Naive thymus-derived CD8-positive, alpha-beta T cell (primary cell): Measurements from ENCODE around the gene TTLL9. TPM values are rescaled to one million over a fixed set of nuclear protein-coding genes. Genes with fewer than 3 reads are reported as not detected.

Source experiments
- ATAC-seq, 2 donors: fragments of 150-1000 bp; cut with Tn5 transposase in 1 of 2; sonication (Bioruptor Pico), chemical (Tn5 transposase) in 1 of 2; 1 replicate in 1 of 2; 2 replicates in 1 of 2; pipeline ENCODE4 v1.10.0; 2021; ENCODE audit warnings: mild to moderate bottlenecking in 2 of 2, moderate library complexity in 2 of 2
- POLR2A ChIA-PET: fragments of 350-600 bp; sonication (Branson Sonifier 250); formaldehyde crosslinking; loops from one replicate; lab custom pipeline; 2021; ENCODE audit warnings: antibody characterized with exemption; lab: Charles Lee
- DNase-seq, 10 donors: peaks; one replicate each; pipeline versions ENCODE4 v3.0.0 to v3.0.0-alpha.2; 2020 to 2022
- H3K27ac Mint-ChIP-seq, 10 donors: one replicate each; pipeline ENCODE4 v1.8.0; 2020 to 2022; ENCODE audit warnings: mild to moderate bottlenecking in 10 of 10, mixed read lengths in 10 of 10, moderate library complexity in 4 of 10, inconsistent platforms in 1 of 10
- H3K27me3 Mint-ChIP-seq, 5 donors: one replicate each; pipeline ENCODE4 v1.8.0; 2021 to 2022; ENCODE audit warnings: mixed read lengths in 5 of 5
- H3K36me3 Mint-ChIP-seq, 3 donors: one replicate each; pipeline ENCODE4 v1.8.0; 2020 to 2022; ENCODE audit warnings: mixed read lengths in 3 of 3, mild to moderate bottlenecking in 2 of 3, inconsistent platforms in 1 of 3
- H3K4me1 Mint-ChIP-seq, 4 donors: one replicate each; pipeline ENCODE4 v1.8.0; 2021 to 2022; ENCODE audit warnings: mixed read lengths in 4 of 4
- H3K4me3 Mint-ChIP-seq, 10 donors: one replicate each; pipeline ENCODE4 v1.8.0; 2020 to 2022; ENCODE audit warnings: mild to moderate bottlenecking in 10 of 10, mixed read lengths in 10 of 10, moderate library complexity in 6 of 10, inconsistent platforms in 1 of 10
- H3K9me3 Mint-ChIP-seq, 9 donors: one replicate each; pipeline ENCODE4 v1.8.0; 2020 to 2022; ENCODE audit warnings: mixed read lengths in 9 of 9, mild to moderate bottlenecking in 3 of 9, inconsistent platforms in 1 of 9, moderate library complexity in 1 of 9
- polyA plus RNA-seq, 3 donors: library from polyadenylated mRNA; unstranded; fragments of 300-500 nt; fragmentation: Illumina TruSeq; gene quantifications; one replicate each; pipeline ENCODE4 v1.2.3, GENCODE V29; 2021
- total RNA-seq, 8 experiments: library from RNA in 2 of 8; stranded (reverse) in 2 of 8; gene quantifications; one replicate each; pipeline ENCODE4 v1.2.3 and lab custom pipeline; 2021 to 2026

TTLL9 gene
- total and polyA plus RNA-seq, 5 experiments from 2014 or later = not detected

- peak; percentile 93 for ATAC-seq
- Mint-ChIP-seq H3K9me3 (no peaks in the 10 kb centered on the region), H3K4me1 (peaks cover 9 to 14% (median 12%) of the 10 kb centered on the region in 4 donors), H3K36me3 (no peaks in the 10 kb centered on the region), H3K4me3 (peak overlapping the region; percentile 88 to 97 (median 94)), H3K27me3 (peaks cover 0 to 8% (median 1%) of the 10 kb centered on the region in 5 donors), H3K27ac (peak overlapping the region; percentile 57 to 98 (median 86))
- POLR2A ChIA-PET = interaction anchor here (1.0 kb wide), 1 partner anchor 73 kb away, joined by 3 read pairs; the partner anchor contains the start of gene PDRG1
- peak; percentile 63 to 90 (median 70) for DNase-seq
Observed at GRCh38 chr20:31879143-31879987, 8.9 kb downstream of the TTLL9 start.

DNA sequence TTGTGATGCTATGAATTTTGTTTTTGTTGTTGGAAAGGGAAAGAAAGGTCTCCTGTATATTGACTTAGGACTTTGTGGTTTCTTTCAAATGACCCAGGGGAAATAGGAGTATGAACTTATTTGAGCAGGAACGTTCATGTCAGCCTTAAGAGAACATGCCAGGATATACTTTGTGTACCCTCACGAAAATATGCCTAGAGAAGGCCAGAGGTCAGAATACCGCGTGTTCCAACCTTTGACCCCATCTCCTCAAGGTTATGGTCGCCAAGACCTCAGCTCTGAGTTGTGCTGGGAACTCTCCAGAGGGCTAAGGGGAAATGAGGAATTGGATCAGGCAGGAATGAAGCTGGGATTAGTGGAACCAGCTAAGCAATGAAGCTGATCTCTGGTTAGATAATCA, 11.5 kb downstream of the TTLL9 start:
- no peak for ATAC-seq
- Mint-ChIP-seq H3K27me3 (peaks cover 0 to 8% (median under 1%) of the 10 kb centered on the region in 5 donors), H3K9me3 (no peaks in the 10 kb centered on the region), H3K36me3 (no peaks in the 10 kb centered on the region), H3K27ac (no peak overlapping the region), H3K4me3 (no peak overlapping the region), H3K4me1 (peaks cover 9 to 14% (median 12%) of the 10 kb centered on the region in 4 donors)
- no peak for DNase-seq
- POLR2A ChIA-PET = no interaction called here

DNA sequence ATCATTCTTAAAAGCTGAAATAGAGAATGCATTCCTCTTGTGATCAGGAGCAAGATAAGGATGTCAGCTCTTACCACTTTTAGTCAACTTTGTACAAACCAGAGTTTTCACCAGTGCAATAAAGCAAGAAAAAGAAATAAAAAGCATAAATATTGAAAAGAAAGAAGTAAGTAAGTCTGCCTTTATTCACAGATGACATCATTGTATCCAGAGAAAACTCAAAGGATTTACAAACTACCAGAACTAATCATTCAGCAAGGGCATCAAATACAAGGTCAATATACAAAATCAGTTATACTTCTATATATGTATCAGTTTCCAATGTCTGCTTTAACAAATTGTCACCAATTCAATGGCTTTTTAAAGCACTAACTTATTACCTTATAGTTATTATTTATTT, 13.4 kb downstream of the TTLL9 start:
- peaks cover 0 to 10% (median 1%) of the 10 kb centered on the region in 5 donors for H3K27me3 Mint-ChIP-seq
- ATAC-seq (no peak), DNase-seq (no peak)

DNA sequence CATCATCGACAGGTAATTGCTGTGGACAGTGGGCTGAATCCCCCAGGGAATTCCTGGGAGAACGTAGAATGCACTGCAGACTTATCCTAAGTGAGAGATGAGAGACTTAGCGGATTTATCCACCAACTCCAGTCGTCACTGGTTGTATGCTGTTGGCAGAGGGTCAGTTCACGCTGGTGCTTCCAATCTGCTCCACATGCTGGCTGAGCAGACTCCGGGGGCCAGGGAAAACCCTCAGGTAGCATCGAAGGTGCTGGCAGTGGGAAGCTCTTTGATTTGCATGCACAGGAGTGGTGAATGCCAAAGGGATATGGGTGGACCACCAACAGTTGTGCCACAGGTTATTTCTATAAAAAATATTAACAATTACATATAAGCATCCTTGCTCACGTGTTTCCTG, 20.2 kb downstream of the TTLL9 start:
- DNase-seq (no peak), ATAC-seq (no peak)
- H3K4me3 Mint-ChIP-seq = no peak overlapping the region
- H3K4me1 Mint-ChIP-seq = peaks cover 0 to 4% (median under 1%) of the 10 kb centered on the region in 4 donors
- peaks cover 0 to 5% (median 5%) of the 10 kb centered on the region in 3 donors for H3K36me3 Mint-ChIP-seq
- POLR2A ChIA-PET = no interaction called here
- H3K27ac Mint-ChIP-seq = no peak overlapping the region
- H3K9me3 Mint-ChIP-seq = peaks cover 0 to 7% (median 0%) of the 10 kb centered on the region in 9 donors
- H3K27me3 Mint-ChIP-seq = peaks cover 0 to 10% (median 3%) of the 10 kb centered on the region in 5 donors

More for the DNA sequence above, 13.4 kb downstream of the TTLL9 start:
- H3K9me3 Mint-ChIP-seq = no peaks in the 10 kb centered on the region
- POLR2A ChIA-PET = no interaction called here
- H3K4me1 Mint-ChIP-seq = peaks cover 9 to 14% (median 12%) of the 10 kb centered on the region in 4 donors
- no peak overlapping the region for H3K27ac Mint-ChIP-seq
- no peaks in the 10 kb centered on the region for H3K36me3 Mint-ChIP-seq
- H3K4me3 Mint-ChIP-seq = no peak overlapping the region

DNA sequence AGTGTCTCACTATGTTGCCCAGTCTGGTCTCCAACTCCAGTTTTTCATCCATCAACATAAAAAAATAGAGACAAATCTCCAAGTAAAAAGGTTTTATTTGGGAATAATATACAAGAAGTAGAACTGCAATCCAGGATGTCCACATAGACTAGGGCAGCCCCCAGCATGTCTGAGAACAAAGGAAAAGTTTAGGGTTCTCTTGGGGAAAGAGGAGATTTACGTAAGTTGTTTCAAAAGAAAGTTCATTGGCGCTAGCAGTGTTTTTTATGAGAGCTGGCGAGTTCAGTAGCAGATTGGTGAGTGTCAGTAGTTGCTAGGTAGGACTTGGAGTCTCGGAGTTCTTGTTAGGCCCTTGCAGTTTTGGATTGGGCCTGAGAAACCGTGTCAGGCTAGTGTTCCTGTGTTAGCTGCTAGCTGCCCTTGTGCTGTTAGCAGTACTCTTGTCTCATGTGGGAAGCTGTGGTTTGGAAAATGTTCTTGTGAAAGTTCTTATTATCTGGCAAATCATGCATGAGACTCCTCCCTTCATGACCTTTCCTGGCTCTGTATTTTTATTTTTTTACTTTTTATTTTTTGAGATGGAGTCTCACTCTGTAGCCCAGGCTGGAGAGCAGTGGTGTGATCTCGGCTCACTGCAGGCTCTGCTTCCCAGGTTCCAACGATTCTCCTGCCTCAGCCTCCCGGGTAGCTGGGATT, 24.7 kb downstream of the TTLL9 start:
- Mint-ChIP-seq H3K36me3 (peaks cover 0 to 5% (median 5%) of the 10 kb centered on the region in 3 donors), H3K27me3 (peaks cover 1 to 15% (median 7%) of the 10 kb centered on the region in 5 donors), H3K27ac (no peak overlapping the region), H3K4me3 (no peak overlapping the region), H3K9me3 (peaks cover 0 to 7% (median 0%) of the 10 kb centered on the region in 9 donors), H3K4me1 (peaks cover 0 to 4% (median under 1%) of the 10 kb centered on the region in 4 donors)
- POLR2A ChIA-PET = interaction anchor here (0.6 kb wide), 1 partner anchor 152 kb away, joined by 3 read pairs; no protein-coding TSS in a partner anchor
- ATAC-seq (peak; percentile 50 to 61), DNase-seq (peak in 2 of 10 donors; percentile 5 to 26)

DNA sequence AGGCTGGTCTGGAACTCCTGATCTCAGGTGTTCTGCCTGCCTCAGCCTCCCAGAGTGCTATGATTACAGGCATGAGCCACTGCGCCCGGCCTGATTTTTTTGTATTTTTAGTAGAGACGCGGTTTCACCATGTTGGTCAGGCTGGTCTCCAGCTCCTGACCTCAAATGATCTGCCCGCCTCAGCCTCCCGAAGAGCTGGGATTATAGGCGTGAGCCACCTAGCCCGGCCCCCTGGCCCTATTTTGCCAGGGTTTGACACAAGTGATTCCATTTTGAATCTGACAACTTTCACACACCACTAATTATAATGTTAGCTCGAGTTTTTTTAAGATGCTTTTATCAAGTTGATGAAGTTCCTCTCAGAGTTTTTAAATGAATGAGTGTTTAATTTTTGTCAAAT, 25.6 kb downstream of the TTLL9 start:
- H3K4me1 Mint-ChIP-seq = peaks cover 0 to 4% (median 0%) of the 10 kb centered on the region in 4 donors
- ATAC-seq = no peak
- H3K4me3 Mint-ChIP-seq = no peak overlapping the region

GRCh38 chr20:31897541-31897940, 27.1 kb downstream of the TTLL9 start:
- H3K4me3 Mint-ChIP-seq = no peak overlapping the region
- peaks cover 0 to 5% (median 5%) of the 10 kb centered on the region in 3 donors for H3K36me3 Mint-ChIP-seq
- POLR2A ChIA-PET = no interaction called here
- peaks cover 0 to 15% (median 7%) of the 10 kb centered on the region in 5 donors for H3K27me3 Mint-ChIP-seq
- peaks cover 0 to 7% (median 0%) of the 10 kb centered on the region in 9 donors for H3K9me3 Mint-ChIP-seq
- peaks cover 0 to 4% (median 0%) of the 10 kb centered on the region in 4 donors for H3K4me1 Mint-ChIP-seq
- no peak overlapping the region for H3K27ac Mint-ChIP-seq
- DNase-seq (no peak), ATAC-seq (no peak)

More for the DNA sequence above, 25.6 kb downstream of the TTLL9 start:
- Mint-ChIP-seq H3K36me3 (peaks cover 0 to 5% (median 5%) of the 10 kb centered on the region in 3 donors), H3K9me3 (peaks cover 0 to 7% (median 0%) of the 10 kb centered on the region in 9 donors), H3K27ac (no peak overlapping the region), H3K27me3 (peaks cover 0 to 15% (median 8%) of the 10 kb centered on the region in 5 donors)
- no peak for DNase-seq
- POLR2A ChIA-PET = no interaction called here

- no peak overlapping the region for H3K27ac Mint-ChIP-seq
- DNase-seq (no peak), ATAC-seq (no peak)
- H3K27me3 Mint-ChIP-seq = peaks cover 0 to 15% (median 6%) of the 10 kb centered on the region in 5 donors
- H3K4me3 Mint-ChIP-seq = no peak overlapping the region
- no peaks in the 10 kb centered on the region for H3K36me3 Mint-ChIP-seq
- POLR2A ChIA-PET = no interaction called here
- no peaks in the 10 kb centered on the region for H3K9me3 Mint-ChIP-seq
- no peaks in the 10 kb centered on the region for H3K4me1 Mint-ChIP-seq
Observed at GRCh38 chr20:31901615-31902014, 31.2 kb downstream of the TTLL9 start.

DNA sequence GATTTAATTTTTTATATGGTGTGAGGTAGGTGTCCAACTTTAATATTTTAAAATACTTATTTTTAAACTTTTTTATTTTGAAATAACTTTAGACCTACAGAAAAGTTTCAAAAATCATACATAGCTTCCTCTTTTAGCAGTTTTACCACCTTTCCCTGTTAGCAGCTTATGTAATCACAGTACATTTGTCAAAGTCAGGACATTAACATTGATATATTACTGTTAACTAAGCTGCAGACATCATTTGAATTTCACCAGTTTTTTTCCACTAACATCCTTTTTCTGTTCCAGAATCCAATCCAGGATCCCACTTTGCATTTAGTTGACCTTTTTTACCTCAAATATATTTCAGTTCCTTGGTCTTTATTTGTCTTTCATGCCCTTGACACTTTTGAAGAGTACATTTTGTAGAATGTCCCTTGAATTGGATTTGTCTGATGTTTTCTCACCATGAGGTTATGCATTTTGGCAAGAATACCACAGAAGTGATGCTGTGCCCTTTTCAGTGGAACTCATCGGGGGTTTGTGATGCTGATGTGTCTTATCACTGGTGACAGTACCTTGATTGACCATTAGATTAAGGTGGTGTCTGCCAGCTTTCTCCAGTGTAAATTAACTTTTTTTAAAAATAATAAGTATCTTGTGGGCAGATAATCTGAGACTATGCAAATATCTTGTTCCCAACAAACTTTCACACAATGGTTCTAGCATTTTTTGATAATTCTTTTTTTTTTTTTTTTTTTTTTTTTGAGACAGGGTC, 33.4 kb downstream of the TTLL9 start:
- POLR2A ChIA-PET = no interaction called here
- no peaks in the 10 kb centered on the region for H3K36me3 Mint-ChIP-seq
- H3K27me3 Mint-ChIP-seq = peaks cover 0 to 10% (median 4%) of the 10 kb centered on the region in 5 donors
- ATAC-seq (no peak), DNase-seq (no peak)
- no peaks in the 10 kb centered on the region for H3K9me3 Mint-ChIP-seq
- H3K4me3 Mint-ChIP-seq = no peak overlapping the region
- peaks cover 0 to 1% (median 0%) of the 10 kb centered on the region in 4 donors for H3K4me1 Mint-ChIP-seq
- no peak overlapping the region for H3K27ac Mint-ChIP-seq

DNA sequence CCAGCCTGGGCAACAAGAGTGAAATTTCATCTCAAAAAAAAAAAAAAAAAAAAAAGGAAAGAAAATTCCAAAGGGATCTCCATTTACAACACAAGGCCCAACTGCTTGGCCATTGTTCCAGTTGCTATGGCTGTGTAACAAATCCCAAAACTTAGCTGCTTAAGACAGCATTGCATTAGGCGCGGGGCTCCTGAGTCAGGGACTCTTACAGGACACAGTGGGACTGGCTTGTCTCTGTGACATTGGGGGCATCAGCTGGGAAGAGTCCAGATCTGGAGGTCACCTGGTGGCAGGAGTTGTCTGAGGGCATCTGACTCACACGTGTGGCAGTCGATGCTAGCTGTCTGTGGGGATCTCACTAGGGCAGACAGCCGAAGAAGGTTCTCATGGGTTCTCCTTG, 35.6 kb downstream of the TTLL9 start:
- Mint-ChIP-seq H3K4me3 (no peak overlapping the region), H3K36me3 (no peaks in the 10 kb centered on the region), H3K27ac (no peak overlapping the region), H3K9me3 (no peaks in the 10 kb centered on the region), H3K27me3 (peaks cover 0 to 8% (median 0%) of the 10 kb centered on the region in 5 donors), H3K4me1 (peaks cover 0 to 1% (median 0%) of the 10 kb centered on the region in 4 donors)
- no peak for ATAC-seq
- POLR2A ChIA-PET = no interaction called here
- DNase-seq = no peak

DNA sequence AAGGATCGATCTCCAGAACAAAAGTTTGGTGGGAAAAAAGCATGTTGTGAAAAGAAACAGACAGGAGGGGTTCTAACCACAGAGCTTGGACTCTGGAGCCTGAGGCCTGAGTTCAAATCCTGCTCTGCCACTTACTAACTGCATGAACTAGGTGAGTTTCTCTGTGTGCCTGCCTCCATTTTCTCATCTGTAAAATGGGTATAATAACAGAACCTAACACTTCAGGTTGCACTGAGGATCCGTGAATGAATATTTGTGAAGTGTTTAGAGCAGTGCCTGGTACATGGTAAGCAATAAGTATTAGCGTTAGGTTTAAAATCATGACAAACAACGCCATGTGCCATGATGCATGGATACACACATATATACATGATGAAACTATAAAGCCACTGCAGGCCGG, 36.6 kb downstream of the TTLL9 start:
- Mint-ChIP-seq H3K27me3 (peaks cover 0 to 8% (median 0%) of the 10 kb centered on the region in 5 donors), H3K27ac (no peak overlapping the region), H3K4me3 (no peak overlapping the region), H3K36me3 (no peaks in the 10 kb centered on the region), H3K9me3 (no peaks in the 10 kb centered on the region), H3K4me1 (peaks cover 0 to 1% (median 0%) of the 10 kb centered on the region in 4 donors)
- POLR2A ChIA-PET = interaction anchor here (0.6 kb wide), 1 partner anchor 73 kb away, joined by 3 read pairs; no protein-coding TSS in a partner anchor
- no peak for ATAC-seq
- DNase-seq = no peak

- H3K27ac Mint-ChIP-seq = peak overlapping the region in 1 of 10 donors; percentile 72
- H3K27me3 Mint-ChIP-seq = peaks cover 0 to 8% (median 0%) of the 10 kb centered on the region in 5 donors
- no peaks in the 10 kb centered on the region for H3K36me3 Mint-ChIP-seq
- POLR2A ChIA-PET = interaction anchor here (0.6 kb wide), 1 partner anchor 48 kb away, joined by 5 read pairs; no protein-coding TSS in a partner anchor
- no peak overlapping the region for H3K4me3 Mint-ChIP-seq
- no peak for ATAC-seq
- H3K4me1 Mint-ChIP-seq = peaks cover 0 to 1% (median 0%) of the 10 kb centered on the region in 4 donors
- H3K9me3 Mint-ChIP-seq = no peaks in the 10 kb centered on the region
- no peak for DNase-seq
Observed at GRCh38 chr20:31908016-31908415, 37.6 kb downstream of the TTLL9 start.
